GM23338 (cell line): ENCODE measurements around the gene NYAP2.

Experiments
- EZH2 ChIP-seq: fragments of 200-600 bp; sonication (generic); IDR thresholded peaks from one replicate; pipeline ENCODE4 v1.8.0; 2017; ENCODE audit warnings: antibody characterized with exemption, mild to moderate bottlenecking, low read depth; ENCODE audit not compliant: unreplicated experiment
- POLR2AphosphoS5 ChIP-seq: IDR thresholded peaks from 2 replicates; pipeline ENCODE4 v1.6.1; 2016; ENCODE audit warnings: antibody characterized with exemption, low read depth
- TF ChIP-seq, protein P1 (sequence below), 2 experiments: fragments of 200-600 bp in 1 of 2; sonication (generic) in 1 of 2; conservative IDR thresholded peaks; 2 replicates each; pipeline versions ENCODE4 v1.5.1 to v1.6.1; 2016 to 2017; ENCODE audit warnings: antibody characterized with exemption in 2 of 2, low read depth in 2 of 2, mild to moderate bottlenecking in 2 of 2, moderate library complexity in 1 of 2

GRCh38 chr2:225531559-225531958, 132.0 kb downstream of the NYAP2 start:
- TF ChIP-seq, protein P1, sequence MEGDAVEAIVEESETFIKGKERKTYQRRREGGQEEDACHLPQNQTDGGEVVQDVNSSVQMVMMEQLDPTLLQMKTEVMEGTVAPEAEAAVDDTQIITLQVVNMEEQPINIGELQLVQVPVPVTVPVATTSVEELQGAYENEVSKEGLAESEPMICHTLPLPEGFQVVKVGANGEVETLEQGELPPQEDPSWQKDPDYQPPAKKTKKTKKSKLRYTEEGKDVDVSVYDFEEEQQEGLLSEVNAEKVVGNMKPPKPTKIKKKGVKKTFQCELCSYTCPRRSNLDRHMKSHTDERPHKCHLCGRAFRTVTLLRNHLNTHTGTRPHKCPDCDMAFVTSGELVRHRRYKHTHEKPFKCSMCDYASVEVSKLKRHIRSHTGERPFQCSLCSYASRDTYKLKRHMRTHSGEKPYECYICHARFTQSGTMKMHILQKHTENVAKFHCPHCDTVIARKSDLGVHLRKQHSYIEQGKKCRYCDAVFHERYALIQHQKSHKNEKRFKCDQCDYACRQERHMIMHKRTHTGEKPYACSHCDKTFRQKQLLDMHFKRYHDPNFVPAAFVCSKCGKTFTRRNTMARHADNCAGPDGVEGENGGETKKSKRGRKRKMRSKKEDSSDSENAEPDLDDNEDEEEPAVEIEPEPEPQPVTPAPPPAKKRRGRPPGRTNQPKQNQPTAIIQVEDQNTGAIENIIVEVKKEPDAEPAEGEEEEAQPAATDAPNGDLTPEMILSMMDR (conservative IDR thresholded peaks at IDR 0.05; ENCODE audit: low read depth in 2 of 2): no peak
- TF ChIP-seq EZH2: no peak
- no peak for TF ChIP-seq POLR2AphosphoS5
